WTC11 (cell line): ENCODE results near the gene ADAP1.

Experiments
- AFF4 ChIP-seq: sonication (generic); formaldehyde crosslinking; IDR thresholded peaks from 2 replicates; pipeline ENCODE4 v1.8.1; 2023; ENCODE audit warnings: mild to moderate bottlenecking, missing genetic modification reagents, borderline replicate concordance
- CTCF ChIP-seq: fragments of 200-600 bp; IDR thresholded peaks from 2 replicates; pipeline ENCODE4 v1.8.0; 2022; ENCODE audit warnings: antibody characterized with exemption
- E2F1 ChIP-seq: sonication (generic); formaldehyde crosslinking; IDR thresholded peaks from 2 replicates; pipeline ENCODE4 v1.8.0; 2022; ENCODE audit warnings: mild to moderate bottlenecking, missing genetic modification reagents
- E2F4 ChIP-seq: sonication (generic); formaldehyde crosslinking; IDR thresholded peaks from 2 replicates; pipeline ENCODE4 v1.8.1; 2022; ENCODE audit warnings: low read depth, mild to moderate bottlenecking, moderate library complexity, missing genetic modification reagents, borderline replicate concordance
- ETV6 ChIP-seq: sonication (generic); formaldehyde crosslinking; IDR thresholded peaks from 2 replicates; pipeline ENCODE4 v1.8.1; 2022; ENCODE audit warnings: mild to moderate bottlenecking, missing genetic modification reagents
- MAX ChIP-seq: sonication (generic); formaldehyde crosslinking; IDR thresholded peaks from 2 replicates; pipeline ENCODE4 v1.8.0; 2022; ENCODE audit warnings: mild to moderate bottlenecking, missing genetic modification reagents
- MLX ChIP-seq: sonication (generic); formaldehyde crosslinking; IDR thresholded peaks from 2 replicates; pipeline ENCODE4 v1.8.1; 2023; ENCODE audit warnings: mild to moderate bottlenecking, missing genetic modification reagents, moderate library complexity
- OVOL2 ChIP-seq: fragments of 250-450 bp; sonication (Bioruptor Pico); IDR thresholded peaks from 2 replicates; pipeline ENCODE4 v1.9.0; 2021; ENCODE audit warnings: mild to moderate bottlenecking, borderline replicate concordance
- SP1 ChIP-seq: sonication (generic); formaldehyde crosslinking; conservative IDR thresholded peaks from 2 replicates; pipeline ENCODE4 v1.8.1; 2022; ENCODE audit warnings: missing genetic modification reagents
- USF2 ChIP-seq: sonication (generic); formaldehyde crosslinking; IDR thresholded peaks from 2 replicates; pipeline ENCODE4 v1.8.1; 2023; ENCODE audit warnings: mild to moderate bottlenecking, missing genetic modification reagents, moderate library complexity
- ZBTB43 ChIP-seq: sonication (generic); formaldehyde crosslinking; IDR thresholded peaks from 2 replicates; pipeline ENCODE4 v1.8.1; 2023; ENCODE audit warnings: mild to moderate bottlenecking, missing genetic modification reagents

- TF ChIP-seq E2F4 (CRISPR knock-in tag) (no peak), ZBTB43 (CRISPR knock-in tag) (no peak), CTCF (no peak), SP1 (CRISPR knock-in tag) (no peak), AFF4 (CRISPR knock-in tag) (no peak), E2F1 (CRISPR knock-in tag) (no peak), USF2 (CRISPR knock-in tag) (no peak), MLX (CRISPR knock-in tag) (no peak), OVOL2 (CRISPR knock-in tag) (no peak), ETV6 (no peak), MAX (no peak)
Measured at GRCh38 chr7:897086-897485, 57.4 kb downstream of the ADAP1 start.
